HepG2 (cell line): ENCODE results near the gene PLGRKT.

Experiments used
- GTF2F1 ChIP-seq: fragments of 150-350 bp; IDR thresholded peaks from 2 replicates; pipeline ENCODE4 v1.6.1; 2014; ENCODE audit warnings: low read length
- KDM1A ChIP-seq: IDR thresholded peaks from 2 replicates; pipeline ENCODE4 v1.6.1; 2016; ENCODE audit warnings: missing compliant biosample characterization
- MAF1 ChIP-seq: sonication (generic); formaldehyde crosslinking; IDR thresholded peaks from 2 replicates; pipeline ENCODE4 v1.5.0; 2020; ENCODE audit warnings: missing genetic modification reagents, borderline replicate concordance

DNA sequence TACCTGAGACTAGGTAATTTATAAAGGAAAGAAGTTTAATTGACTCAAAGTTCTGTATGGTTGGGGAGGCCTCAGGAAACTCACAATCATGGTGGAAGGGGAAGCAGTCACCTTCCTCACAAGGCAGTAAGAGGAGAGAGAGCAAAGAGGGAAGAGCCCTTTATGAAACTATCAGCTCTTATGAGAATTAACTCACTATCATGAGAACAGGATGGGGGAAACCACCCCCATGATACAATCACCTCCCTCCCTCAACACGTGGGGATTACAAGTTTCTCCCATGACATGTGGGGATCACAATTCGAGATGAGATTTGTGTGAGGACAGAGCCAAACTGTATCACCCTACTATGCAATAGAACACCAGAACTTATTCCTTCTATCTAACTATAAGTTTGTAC is 40.5 kb upstream of the PLGRKT start:
- TF ChIP-seq MAF1 (CRISPR knock-in tag) (no peak), GTF2F1 (no peak), KDM1A (CRISPR knock-in tag) (no peak)
